GM08714 (cell line): ENCODE data around the gene PLAAT4.

Experiments used
- H3K4me3 ChIP-seq: fragments of 200-500 bp; sonication (Bioruptor generic); 2 replicates; pipeline ENCODE4 v1.5.1; 2014; ENCODE audit warnings: mild to moderate bottlenecking, low read length, inconsistent platforms
- ZNF274 ChIP-seq: IDR thresholded peaks from 2 replicates; pipeline ENCODE4 v1.6.1; 2012; ENCODE audit warnings: mild to moderate bottlenecking, low read depth, low read length

Gene PLAAT4

GRCh38 chr11:63536669-63537292 lies at the start of gene PLAAT4:
Gene PLAAT4 (plus strand): TSS chr11:63536808. CDS start chr11:63536869, 61 bp downstream.
- H3K4me3 ChIP-seq: peak within 1 kb of the TSS; percentile 57; the same call in 1 of the 2 replicates
- no peak for TF ChIP-seq ZNF274

- no peak overlapping the region for H3K4me3 ChIP-seq
- TF ChIP-seq ZNF274: no peak
These were observed 47.8 kb upstream of the PLAAT4 start for GRCh38 chr11:63488789-63489188.

GRCh38 chr11:63489879-63490278 lies 46.7 kb upstream of the PLAAT4 start:
- H3K4me3 ChIP-seq: no peak overlapping the region
- TF ChIP-seq ZNF274: no peak

- no peak for TF ChIP-seq ZNF274
- H3K4me3 ChIP-seq: no peak within 1 kb of the TSS; the same call in 1 of the 2 replicates
These were observed 45.9 kb upstream of the PLAAT4 start, which contains the start of gene PLAAT5 for GRCh38 chr11:63490551-63491239. Gene PLAAT5 (minus strand): TSS chr11:63491167. CDS start chr11:63491034, 133 bp downstream.

GRCh38 chr11:63491240-63491587 lies 45.4 kb upstream of the PLAAT4 start:
- no peak overlapping the region; the same call in 1 of the 2 replicates for H3K4me3 ChIP-seq
- TF ChIP-seq ZNF274: no peak

GRCh38 chr11:63491636-63492372 lies 44.8 kb upstream of the PLAAT4 start:
- H3K4me3 ChIP-seq: no peak overlapping the region
- TF ChIP-seq ZNF274: no peak

- no peak overlapping the region for H3K4me3 ChIP-seq
- TF ChIP-seq ZNF274: no peak
These were observed 44.2 kb upstream of the PLAAT4 start for GRCh38 chr11:63492441-63492840.

GRCh38 chr11:63493127-63493526 lies 43.5 kb upstream of the PLAAT4 start:
- no peak for TF ChIP-seq ZNF274

GRCh38 chr11:63494975-63495374 lies 41.6 kb upstream of the PLAAT4 start:
- no peak for TF ChIP-seq ZNF274
- H3K4me3 ChIP-seq: no peak overlapping the region

More at GRCh38 chr11:63493127-63493526, 43.5 kb upstream of the PLAAT4 start:
- H3K4me3 ChIP-seq: no peak overlapping the region

GRCh38 chr11:63499874-63500273 lies 36.7 kb upstream of the PLAAT4 start:
- H3K4me3 ChIP-seq: no peak overlapping the region
- no peak for TF ChIP-seq ZNF274

- no peak for TF ChIP-seq ZNF274
- no peak overlapping the region for H3K4me3 ChIP-seq
These were observed 35.4 kb upstream of the PLAAT4 start for GRCh38 chr11:63501236-63501635.

GRCh38 chr11:63502252-63502820 lies 34.3 kb upstream of the PLAAT4 start:
- H3K4me3 ChIP-seq: no peak overlapping the region
- TF ChIP-seq ZNF274: no peak

GRCh38 chr11:63503492-63503891 lies 33.1 kb upstream of the PLAAT4 start:
- no peak overlapping the region for H3K4me3 ChIP-seq
- no peak for TF ChIP-seq ZNF274

- TF ChIP-seq ZNF274: no peak
- H3K4me3 ChIP-seq: no peak overlapping the region
These were observed 32.6 kb upstream of the PLAAT4 start for GRCh38 chr11:63504054-63504453.

GRCh38 chr11:63504933-63505586 lies 31.5 kb upstream of the PLAAT4 start:
- H3K4me3 ChIP-seq: no peak overlapping the region
- no peak for TF ChIP-seq ZNF274
